A549 (cell line): Measurements from ENCODE around the gene FEM1A. TPM values are rescaled to one million over a fixed set of nuclear protein-coding genes. Genes with fewer than 3 reads are reported as not detected.
"Not testable (repeated sequence)": the region's sequence is repeated elsewhere in the genome, so short reads cannot be mapped to it uniquely, and the experiment has no call there.

Experiments used
- ATAC-seq, 2 experiments: fragments of 200-7000 bp in 1 of 2; fragments of >200 bp in 1 of 2; cut with Nextera tagmentation in 1 of 2; cut with Tn5 transposase in 1 of 2; 3 replicates each; pipeline versions ENCODE4 v1.8.0 to v1.9.1; 2018 to 2020; ENCODE audit warnings: mild to moderate bottlenecking in 1 of 2, moderate library complexity in 1 of 2
- CTCF ChIA-PET: fragments of 300-600 bp; sonication (Branson Sonifier 250); formaldehyde crosslinking; extraction: SDS; loops from one replicate; lab custom pipeline; 2021; ENCODE audit warnings: antibody characterized with exemption, inconsistent platforms; lab: Yijun Ruan, JAX
- POLR2A ChIA-PET: fragments of 350-600 bp; formaldehyde crosslinking; extraction: SDS; loops from one replicate; lab custom pipeline; 2021; ENCODE audit warnings: antibody characterized with exemption, inconsistent platforms; lab: Yijun Ruan, JAX
- DNase-seq, 2 experiments: peaks; one replicate each; pipeline versions ENCODE4 v3.0.0 to v3.0.0-alpha.2; 2011 to 2016; ENCODE audit warnings: low read depth in 1 of 2, low spot score in 1 of 2
- FAIRE-seq: peaks from 2 replicates; lab custom pipeline; 2011; peaks lifted over from hg19 to GRCh38; lab: Jason Lieb, UNC
- H3K27ac ChIP-seq, 2 experiments: fragments of >200 bp; sonication (Bioruptor Twin); formaldehyde crosslinking; 3 replicates each; pipeline ENCODE4 v1.5.1; 2016 to 2017
- H3K4me1 ChIP-seq: fragments of >200 bp; sonication (Bioruptor Twin); formaldehyde crosslinking; 3 replicates; pipeline ENCODE4 v1.6.1; 2016
- H3K4me2 ChIP-seq: fragments of >200 bp; sonication (Bioruptor Twin); formaldehyde crosslinking; 3 replicates; pipeline ENCODE4 v1.6.1; 2016
- H3K4me3 ChIP-seq: fragments of >200 bp; sonication (Bioruptor Twin); formaldehyde crosslinking; 3 replicates; pipeline ENCODE4 v1.5.1; 2016
- H3K9me3 ChIP-seq: fragments of >200 bp; sonication (Bioruptor Twin); formaldehyde crosslinking; 3 replicates; pipeline ENCODE4 v1.6.1; 2016
- BHLHE40 ChIP-seq: IDR thresholded peaks from 2 replicates; pipeline ENCODE4 v1.6.1; 2012; ENCODE audit warnings: low read depth, low read length, inconsistent platforms
- CEBPB ChIP-seq, 2 experiments: fragments of >200 bp in 1 of 2; sonication (Bioruptor Twin) in 1 of 2; formaldehyde crosslinking in 1 of 2; IDR thresholded peaks; 2 replicates each; pipeline ENCODE4 v1.6.1; 2012 to 2016
- EHMT2 ChIP-seq: fragments of 200-600 bp; sonication (generic); IDR thresholded peaks from 2 replicates; pipeline ENCODE4 v1.6.1; 2016; ENCODE audit warnings: antibody characterized with exemption, low read depth, mild to moderate bottlenecking, moderate library complexity
- ESRRA ChIP-seq: fragments of 150-350 bp; IDR thresholded peaks from 2 replicates; pipeline ENCODE4 v1.6.1; 2014; ENCODE audit warnings: mild to moderate bottlenecking, low read length, borderline replicate concordance
- FOSB ChIP-seq: fragments of 250-450 bp; sonication (Bioruptor Pico); IDR thresholded peaks from 2 replicates; pipeline ENCODE4 v1.5.0; 2020; ENCODE audit warnings: mild to moderate bottlenecking, moderate library complexity
- GATA3 ChIP-seq: IDR thresholded peaks from 2 replicates; pipeline ENCODE4 v1.6.1; 2012; ENCODE audit warnings: borderline replicate concordance
- HDAC2 ChIP-seq: fragments of 200-600 bp; sonication (generic); IDR thresholded peaks from 2 replicates; pipeline ENCODE4 v1.6.1; 2016
- HEYL ChIP-seq: fragments of 250-450 bp; sonication (Bioruptor Pico); IDR thresholded peaks from 2 replicates; pipeline ENCODE4 v1.8.0; 2021; ENCODE audit warnings: mild to moderate bottlenecking, moderate library complexity
- HOXB5 ChIP-seq: fragments of 250-450 bp; sonication (Bioruptor Pico); IDR thresholded peaks from 2 replicates; pipeline ENCODE4 v1.5.0; 2020; ENCODE audit warnings: mild to moderate bottlenecking, moderate library complexity
- JUN ChIP-seq, 2 experiments: fragments of >200 bp; sonication (Bioruptor Twin); formaldehyde crosslinking; IDR thresholded peaks; 2 replicates in 1 of 2; 3 replicates in 1 of 2; pipeline ENCODE4 v1.6.1; 2016 to 2017
- MAFK ChIP-seq: fragments of 450-650 bp; IDR thresholded peaks from 2 replicates; pipeline ENCODE4 v1.6.1; 2014; ENCODE audit not compliant: partially characterized antibody
- NFE2L2 ChIP-seq: fragments of 150-350 bp; conservative IDR thresholded peaks from 2 replicates; pipeline ENCODE4 v1.6.1; 2014; ENCODE audit warnings: low read length
- PHF8 ChIP-seq: fragments of 200-600 bp; sonication (generic); IDR thresholded peaks from 2 replicates; pipeline ENCODE4 v1.6.1; 2016; ENCODE audit warnings: low read depth, mild to moderate bottlenecking, antibody characterized with exemption, moderate library complexity, borderline replicate concordance
- POLR2A ChIP-seq: IDR thresholded peaks from 2 replicates; pipeline ENCODE4 v1.6.1; 2012; ENCODE audit warnings: mild to moderate bottlenecking, low read length
- RARB ChIP-seq: fragments of 250-450 bp; sonication (Bioruptor Pico); IDR thresholded peaks from 2 replicates; pipeline ENCODE4 v1.8.0; 2021; ENCODE audit warnings: mild to moderate bottlenecking, moderate library complexity
- RCOR1 ChIP-seq: fragments of 150-350 bp; IDR thresholded peaks from 2 replicates; pipeline ENCODE4 v1.6.1; 2014; ENCODE audit warnings: antibody characterized with exemption, low read length, low read depth
- RNF2 ChIP-seq: fragments of 200-600 bp; sonication (generic); IDR thresholded peaks from 2 replicates; pipeline ENCODE4 v1.6.1; 2016; ENCODE audit warnings: low read depth, mild to moderate bottlenecking, antibody characterized with exemption, moderate library complexity, borderline replicate concordance
- SMC3 ChIP-seq: fragments of >200 bp; sonication (Bioruptor Twin); formaldehyde crosslinking; IDR thresholded peaks from 3 replicates; pipeline ENCODE4 v1.6.1; 2018; ENCODE audit warnings: inconsistent platforms
- TP53 ChIP-seq: fragments of 250-450 bp; sonication (Bioruptor Pico); IDR thresholded peaks from 2 replicates; pipeline ENCODE4 v1.5.0; 2021; ENCODE audit warnings: mild to moderate bottlenecking, moderate library complexity
- ZSCAN20 ChIP-seq: fragments of 250-450 bp; sonication (Bioruptor Pico); IDR thresholded peaks from 2 replicates; pipeline ENCODE4 v1.8.0; 2022; ENCODE audit warnings: mild to moderate bottlenecking, moderate library complexity
- WGBS: methylation state at CpG from one replicate; pipeline ENCODE4 v1.1.6; 2017; ENCODE audit errors: missing lambda C conversion rate; 5-methylcytosine and 5-hydroxymethylcytosine counted together
- polyA plus RNA-seq, 4 experiments: library from polyadenylated mRNA; depleted of rRNA in 3 of 4; stranded (reverse); fragments of >200 nt; fragmentation: RNase III in 1 of 4; extraction: RNeasy Plus Mini Kit Qiagen cat#74134 plus additional on column Dnase treatment in 1 of 4; gene quantifications; 2 replicates in 3 of 4; 3 replicates in 1 of 4; pipeline ENCODE4 v1.2.3, GENCODE V29; 2011 to 2017
- TF ChIP-seq, protein P1 (sequence below): IDR thresholded peaks from 2 replicates; pipeline ENCODE4 v1.6.1; 2012
- TF ChIP-seq, protein P2 (sequence below): fragments of 200-600 bp; sonication (generic); IDR thresholded peaks from 2 replicates; pipeline ENCODE4 v1.6.1; 2016; ENCODE audit warnings: antibody characterized with exemption, mild to moderate bottlenecking, moderate library complexity

Gene FEM1A
- polyA plus RNA-seq, 2 of the 4 experiments (the other 2 are of a cell fraction) = 3.2 to 4.1 TPM

DNA sequence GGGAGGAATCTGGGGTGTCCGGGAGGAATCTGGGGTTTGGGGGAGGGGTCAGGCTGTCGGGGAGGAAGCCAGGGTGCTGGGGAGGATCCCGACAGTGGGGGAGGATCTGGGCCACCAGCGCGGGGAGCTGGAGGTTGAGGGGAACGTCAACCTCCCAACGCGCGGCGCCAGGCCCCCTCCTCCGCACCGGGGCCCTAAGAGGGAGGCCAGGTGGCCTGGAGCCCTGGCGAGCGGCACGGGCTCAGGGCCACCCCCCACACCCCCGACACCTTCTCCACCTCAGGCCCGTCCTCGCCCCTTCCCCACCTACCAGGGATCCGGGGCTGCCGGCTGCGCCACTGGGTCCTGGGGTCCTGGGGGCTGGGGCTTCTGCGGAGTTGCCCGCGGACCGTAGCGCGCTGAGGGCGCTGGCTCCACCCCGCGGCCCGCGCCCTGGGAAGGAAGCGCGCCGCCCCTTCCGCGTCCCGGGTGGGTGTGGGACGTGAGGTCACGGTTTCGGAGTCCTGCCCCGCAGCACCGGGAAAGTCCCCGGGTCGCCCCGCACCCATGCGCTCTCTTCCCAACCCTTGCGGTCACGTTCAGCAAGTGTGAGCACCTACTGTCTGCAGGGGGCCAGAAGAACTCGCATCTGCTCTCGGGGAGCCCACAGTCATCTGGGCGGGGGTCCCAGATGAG lies 39.9 kb downstream of the FEM1A start, which contains the start of gene TICAM1:
TICAM1 (minus strand) TSS at position 409 of the 675 bp plus-strand sequence. CDS start 13,335 bp downstream, outside the sequence.
- peak; percentile 48 to 58 for DNase-seq
- peak within 1 kb of the TSS; percentile 89 to 95 for H3K27ac ChIP-seq
- ChIA-PET POLR2A (interaction anchor here (1.3 kb wide), 1 partner anchor 19 kb away, joined by 12 read pairs; no protein-coding TSS in a partner anchor), CTCF (interaction anchor here (1.0 to 2.8 kb wide), 6 partner anchors 9 to 80 kb away, joined by 3 to 15 read pairs (median 5); no protein-coding TSS in a partner anchor)
- TF ChIP-seq JUN (IDR thresholded peaks at IDR 0.05) (peak in 1 of 2 experiments; percentile 19; a peak in 1 of 5 replicates), POLR2A (peak; percentile 67), BHLHE40 (peak; percentile 55; the same call in 1 of the 2 replicates), SMC3 (no peak), PHF8 (peak; percentile 46; the same call in 1 of the 2 replicates), HOXB5 (CRISPR knock-in tag) (no peak)
- TF ChIP-seq, protein P1, sequence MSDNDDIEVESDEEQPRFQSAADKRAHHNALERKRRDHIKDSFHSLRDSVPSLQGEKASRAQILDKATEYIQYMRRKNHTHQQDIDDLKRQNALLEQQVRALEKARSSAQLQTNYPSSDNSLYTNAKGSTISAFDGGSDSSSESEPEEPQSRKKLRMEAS = peak; percentile 39; the same call in 1 of the 2 replicates
- WGBS = 1% methylated on average over 14 of the region's 52 CpGs
- peak; percentile 87 to 90 for ATAC-seq
- FAIRE-seq = no peak
- peak within 1 kb of the TSS; percentile 81 for H3K4me3 ChIP-seq
- H3K9me3 ChIP-seq = no peaks in the 10 kb centered on the region
- H3K4me2 ChIP-seq = peak within 1 kb of the TSS; percentile 88
- peaks cover 19% of the 10 kb centered on the region for H3K4me1 ChIP-seq

DNA sequence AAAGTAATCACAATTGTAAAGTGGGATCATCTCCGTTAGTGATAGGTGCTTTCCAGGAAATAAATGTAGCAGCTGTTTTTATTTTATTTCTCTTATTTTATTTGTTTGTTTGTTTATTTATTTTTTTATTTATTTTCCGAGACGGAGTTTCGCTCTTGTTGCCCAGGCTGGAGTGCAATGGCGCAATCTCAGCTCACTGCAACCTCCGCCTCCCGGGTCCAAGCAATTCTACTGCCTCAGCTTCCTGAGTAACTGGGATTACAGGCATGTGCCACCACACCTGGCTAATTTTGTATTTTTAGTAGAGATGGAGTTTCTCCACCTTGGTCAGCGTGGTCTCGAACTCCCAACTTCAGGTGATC lies 40.4 kb downstream of the FEM1A start:
- 44% methylated on average over 9 of the region's 9 CpGs for WGBS
- H3K4me3 ChIP-seq = peak overlapping the region; percentile 81
- CTCF ChIA-PET = interaction anchor here (1.0 to 1.9 kb wide), 4 partner anchors 8 to 79 kb away, joined by 3 to 7 read pairs (median 4); no protein-coding TSS in a partner anchor
- H3K4me1 ChIP-seq = peaks cover 19% of the 10 kb centered on the region
- H3K27ac ChIP-seq = peak overlapping the region; percentile 89 to 95
- ATAC-seq, FAIRE-seq, H3K9me3 ChIP-seq, DNase-seq: not testable (repeated sequence)
- peak overlapping the region; percentile 88 for H3K4me2 ChIP-seq
- POLR2A ChIA-PET = interaction anchor here (1.3 kb wide), 1 partner anchor 19 kb away, joined by 12 read pairs; no protein-coding TSS in a partner anchor

DNA sequence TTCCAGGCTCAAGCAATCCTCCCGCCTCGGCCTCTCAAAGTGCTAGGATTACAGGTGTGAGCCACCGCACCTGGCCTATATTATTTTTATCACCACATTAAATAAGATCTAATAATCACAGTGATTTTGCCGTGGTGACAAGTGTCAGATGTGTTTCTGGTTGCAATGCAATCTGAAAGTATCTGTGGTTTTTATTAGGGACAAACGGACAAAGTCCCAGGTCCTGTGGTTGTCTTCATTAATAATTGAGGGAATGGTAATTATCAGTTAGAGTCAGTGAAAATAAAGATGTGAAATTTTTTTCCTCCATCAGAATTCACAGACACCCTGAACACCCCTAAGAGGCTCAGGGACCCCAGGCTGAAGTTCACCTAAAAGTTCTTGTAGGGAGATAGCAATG lies 41.2 kb downstream of the FEM1A start:
- peaks cover 19% of the 10 kb centered on the region for H3K4me1 ChIP-seq
- H3K27ac ChIP-seq = no peak overlapping the region
- POLR2A ChIA-PET = no interaction called here
- no peak overlapping the region for H3K4me2 ChIP-seq
- ATAC-seq (no peak), FAIRE-seq (no peak), DNase-seq (no peak)
- H3K9me3 ChIP-seq = no peaks in the 10 kb centered on the region
- no peak overlapping the region for H3K4me3 ChIP-seq
- TF ChIP-seq RCOR1 (no peak), NFE2L2 (no peak), CEBPB (IDR thresholded peaks at IDR 0.05) (no peak), RNF2 (no peak), ZSCAN20 (no peak), FOSB (CRISPR knock-in tag) (no peak), RARB (CRISPR knock-in tag) (no peak), ESRRA (no peak), TP53 (CRISPR knock-in tag) (no peak), EHMT2 (no peak), GATA3 (no peak), HEYL (CRISPR knock-in tag) (no peak), HDAC2 (no peak), MAFK (no peak)
- TF ChIP-seq, protein P2, sequence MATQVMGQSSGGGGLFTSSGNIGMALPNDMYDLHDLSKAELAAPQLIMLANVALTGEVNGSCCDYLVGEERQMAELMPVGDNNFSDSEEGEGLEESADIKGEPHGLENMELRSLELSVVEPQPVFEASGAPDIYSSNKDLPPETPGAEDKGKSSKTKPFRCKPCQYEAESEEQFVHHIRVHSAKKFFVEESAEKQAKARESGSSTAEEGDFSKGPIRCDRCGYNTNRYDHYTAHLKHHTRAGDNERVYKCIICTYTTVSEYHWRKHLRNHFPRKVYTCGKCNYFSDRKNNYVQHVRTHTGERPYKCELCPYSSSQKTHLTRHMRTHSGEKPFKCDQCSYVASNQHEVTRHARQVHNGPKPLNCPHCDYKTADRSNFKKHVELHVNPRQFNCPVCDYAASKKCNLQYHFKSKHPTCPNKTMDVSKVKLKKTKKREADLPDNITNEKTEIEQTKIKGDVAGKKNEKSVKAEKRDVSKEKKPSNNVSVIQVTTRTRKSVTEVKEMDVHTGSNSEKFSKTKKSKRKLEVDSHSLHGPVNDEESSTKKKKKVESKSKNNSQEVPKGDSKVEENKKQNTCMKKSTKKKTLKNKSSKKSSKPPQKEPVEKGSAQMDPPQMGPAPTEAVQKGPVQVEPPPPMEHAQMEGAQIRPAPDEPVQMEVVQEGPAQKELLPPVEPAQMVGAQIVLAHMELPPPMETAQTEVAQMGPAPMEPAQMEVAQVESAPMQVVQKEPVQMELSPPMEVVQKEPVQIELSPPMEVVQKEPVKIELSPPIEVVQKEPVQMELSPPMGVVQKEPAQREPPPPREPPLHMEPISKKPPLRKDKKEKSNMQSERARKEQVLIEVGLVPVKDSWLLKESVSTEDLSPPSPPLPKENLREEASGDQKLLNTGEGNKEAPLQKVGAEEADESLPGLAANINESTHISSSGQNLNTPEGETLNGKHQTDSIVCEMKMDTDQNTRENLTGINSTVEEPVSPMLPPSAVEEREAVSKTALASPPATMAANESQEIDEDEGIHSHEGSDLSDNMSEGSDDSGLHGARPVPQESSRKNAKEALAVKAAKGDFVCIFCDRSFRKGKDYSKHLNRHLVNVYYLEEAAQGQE = no peak
- WGBS = 88% methylated on average over 5 of the region's 5 CpGs
- CTCF ChIA-PET = no interaction called here
